Neural progenitor cell (in vitro differentiated cells): ENCODE results near the gene KIF21B. TPM values are rescaled to one million over a fixed set of nuclear protein-coding genes. Genes with fewer than 3 reads are reported as not detected.
A peak's percentile ranks its signal among the peaks of the same experiment; 100 is the strongest.

Experiments used
- DNase-seq: peaks from one replicate; pipeline ENCODE4 v3.0.0-alpha.2; 2016; ENCODE audit warnings: low spot score
- H2AFZ ChIP-seq: fragments of 200-600 bp; sonication (generic); replicated peaks from 2 replicates; pipeline ENCODE4 v1.6.1; 2016; ENCODE audit warnings: antibody characterized with exemption
- H3F3A ChIP-seq: fragments of 200-600 bp; sonication (generic); 2 replicates; pipeline ENCODE4 v1.6.1; 2016; ENCODE audit warnings: antibody characterized with exemption, low read depth
- H3K27ac ChIP-seq: fragments of 200-600 bp; sonication (generic); 2 replicates; pipeline ENCODE4 v1.5.1; 2016; ENCODE audit warnings: mild to moderate bottlenecking
- H3K27me3 ChIP-seq: fragments of 200-600 bp; sonication (generic); 2 replicates; pipeline ENCODE4 v1.6.1; 2016; ENCODE audit warnings: mild to moderate bottlenecking, moderate library complexity
- H3K36me3 ChIP-seq: fragments of 200-600 bp; sonication (generic); 2 replicates; pipeline ENCODE4 v1.5.1; 2016
- H3K4me1 ChIP-seq: fragments of 200-600 bp; sonication (generic); 2 replicates; pipeline ENCODE4 v1.6.1; 2016; ENCODE audit warnings: mixed run types
- H3K4me2 ChIP-seq: fragments of 200-600 bp; sonication (generic); 2 replicates; pipeline ENCODE4 v1.6.1; 2016
- H3K4me3 ChIP-seq: fragments of 200-600 bp; sonication (generic); 2 replicates; pipeline ENCODE4 v1.5.1; 2016
- H3K79me2 ChIP-seq: fragments of 200-600 bp; sonication (generic); 2 replicates; pipeline ENCODE4 v1.6.1; 2016; ENCODE audit warnings: low read depth
- H3K9ac ChIP-seq: fragments of 200-600 bp; sonication (generic); 2 replicates; pipeline ENCODE4 v1.6.1; 2016
- H3K9me3 ChIP-seq: fragments of 200-600 bp; sonication (generic); 2 replicates; pipeline ENCODE4 v1.5.1; 2016; ENCODE audit warnings: low read depth
- H4K20me1 ChIP-seq: fragments of 200-600 bp; sonication (generic); 2 replicates; pipeline ENCODE4 v1.6.1; 2016; ENCODE audit warnings: low read depth
- H3K27ac Mint-ChIP-seq: 3 replicates; pipeline ENCODE4 v1.8.0; 2021; ENCODE audit warnings: mixed read lengths
- H3K27me3 Mint-ChIP-seq: 2 replicates; pipeline ENCODE4 v1.8.0; 2022; ENCODE audit warnings: low read depth, mild to moderate bottlenecking, inconsistent platforms, moderate library complexity, mixed read lengths; ENCODE audit not compliant: insufficient read depth
- H3K36me3 Mint-ChIP-seq: 3 replicates; pipeline ENCODE4 v1.8.0; 2021; ENCODE audit warnings: mixed read lengths
- H3K4me1 Mint-ChIP-seq: 3 replicates; pipeline ENCODE4 v1.8.0; 2021; ENCODE audit warnings: mixed read lengths
- H3K4me3 Mint-ChIP-seq: 3 replicates; pipeline ENCODE4 v1.8.0; 2021; ENCODE audit warnings: mild to moderate bottlenecking, moderate library complexity, mixed read lengths
- H3K9me3 Mint-ChIP-seq: 3 replicates; pipeline ENCODE4 v1.8.0; 2020; ENCODE audit warnings: mixed read lengths
- CTCF ChIP-seq: fragments of 200-600 bp; sonication (generic); IDR thresholded peaks from 2 replicates; pipeline ENCODE4 v1.5.1; 2017; ENCODE audit warnings: antibody characterized with exemption, mild to moderate bottlenecking
- EZH2 ChIP-seq: fragments of 200-600 bp; sonication (generic); IDR thresholded peaks from 2 replicates; pipeline ENCODE4 v1.6.1; 2017; ENCODE audit warnings: antibody characterized with exemption, mild to moderate bottlenecking, moderate library complexity
- EZH2phosphoT487 ChIP-seq: fragments of 200-600 bp; sonication (generic); IDR thresholded peaks from 2 replicates; pipeline ENCODE4 v1.6.1; 2017; ENCODE audit warnings: antibody characterized with exemption
- total RNA-seq: library from RNA; depleted of rRNA; stranded (reverse); fragments of >200 nt; gene quantifications from 2 replicates; pipeline ENCODE4 v1.2.3, GENCODE V29; 2015; ENCODE audit warnings: low replicate concordance

KIF21B gene
- total RNA-seq, 1 donor from 2014 or later: 6.4 TPM

GRCh38 chr1:201036188-201036842, 12.8 kb upstream of the KIF21B start:
- Histone ChIP-seq H3K27me3 (no peaks in the 10 kb centered on the region), H3K4me1 (peaks cover 7% of the 10 kb centered on the region), H3K27ac (no peak overlapping the region), H3K36me3 (no peaks in the 10 kb centered on the region), H3F3A (no peaks in the 10 kb centered on the region), H4K20me1 (no peaks in the 10 kb centered on the region), H3K4me2 (no peak overlapping the region), H3K9me3 (no peaks in the 10 kb centered on the region), H3K9ac (no peak overlapping the region), H3K4me3 (no peak overlapping the region), H2AFZ (peak overlapping the region; percentile 32), H3K79me2 (no peaks in the 10 kb centered on the region)
- DNase-seq: no peak
- Mint-ChIP-seq H3K4me3 (no peak overlapping the region), H3K4me1 (peaks cover 7% of the 10 kb centered on the region), H3K36me3 (no peaks in the 10 kb centered on the region), H3K27me3 (peaks cover 4% of the 10 kb centered on the region), H3K9me3 (no peaks in the 10 kb centered on the region), H3K27ac (no peak overlapping the region)
- TF ChIP-seq CTCF (no peak), EZH2phosphoT487 (no peak), EZH2 (no peak)

- H3K4me3 Mint-ChIP-seq: no peak overlapping the region
- no peak overlapping the region for H3K27ac Mint-ChIP-seq
- Histone ChIP-seq H3K4me3 (no peak overlapping the region), H3K36me3 (no peaks in the 10 kb centered on the region), H3K4me2 (no peak overlapping the region), H3K9me3 (no peaks in the 10 kb centered on the region), H3F3A (no peaks in the 10 kb centered on the region), H3K4me1 (peaks cover 7% of the 10 kb centered on the region), H3K27me3 (no peaks in the 10 kb centered on the region), H3K79me2 (no peaks in the 10 kb centered on the region), H3K27ac (no peak overlapping the region), H4K20me1 (no peaks in the 10 kb centered on the region), H3K9ac (no peak overlapping the region), H2AFZ (no peak overlapping the region)
- no peaks in the 10 kb centered on the region for H3K36me3 Mint-ChIP-seq
- no peaks in the 10 kb centered on the region for H3K9me3 Mint-ChIP-seq
- H3K4me1 Mint-ChIP-seq: peaks cover 4% of the 10 kb centered on the region
- DNase-seq: no peak
- H3K27me3 Mint-ChIP-seq: peaks cover 5% of the 10 kb centered on the region
- no peak for TF ChIP-seq EZH2phosphoT487
- TF ChIP-seq EZH2: no peak
- TF ChIP-seq CTCF: no peak
Measured at GRCh38 chr1:201034671-201035070, 11.2 kb upstream of the KIF21B start.

- H3K4me3 Mint-ChIP-seq: no peak overlapping the region
- no peak overlapping the region for H3K27ac ChIP-seq
- peaks cover 12% of the 10 kb centered on the region for H3K27me3 Mint-ChIP-seq
- H3K9ac ChIP-seq: no peak overlapping the region
- no peak overlapping the region for H3K4me2 ChIP-seq
- no peaks in the 10 kb centered on the region for H3K9me3 Mint-ChIP-seq
- H3K27ac Mint-ChIP-seq: no peak overlapping the region
- H3K9me3 ChIP-seq: no peaks in the 10 kb centered on the region
- H3K4me3 ChIP-seq: no peak overlapping the region
- H2AFZ ChIP-seq: no peak overlapping the region
- peaks cover 8% of the 10 kb centered on the region for H3K4me1 Mint-ChIP-seq
- no peaks in the 10 kb centered on the region for H4K20me1 ChIP-seq
- H3F3A ChIP-seq: no peaks in the 10 kb centered on the region
- H3K4me1 ChIP-seq: peaks cover 7% of the 10 kb centered on the region
- DNase-seq: peak; percentile 45
- TF ChIP-seq EZH2 (no peak), CTCF (no peak), EZH2phosphoT487 (no peak)
- no peaks in the 10 kb centered on the region for H3K36me3 Mint-ChIP-seq
- H3K36me3 ChIP-seq: no peaks in the 10 kb centered on the region
- H3K79me2 ChIP-seq: no peaks in the 10 kb centered on the region
- no peaks in the 10 kb centered on the region for H3K27me3 ChIP-seq
Measured at GRCh38 chr1:201032408-201032807, 8.9 kb upstream of the KIF21B start.
